ENCODE measurements around the gene BMP7.

DNA sequence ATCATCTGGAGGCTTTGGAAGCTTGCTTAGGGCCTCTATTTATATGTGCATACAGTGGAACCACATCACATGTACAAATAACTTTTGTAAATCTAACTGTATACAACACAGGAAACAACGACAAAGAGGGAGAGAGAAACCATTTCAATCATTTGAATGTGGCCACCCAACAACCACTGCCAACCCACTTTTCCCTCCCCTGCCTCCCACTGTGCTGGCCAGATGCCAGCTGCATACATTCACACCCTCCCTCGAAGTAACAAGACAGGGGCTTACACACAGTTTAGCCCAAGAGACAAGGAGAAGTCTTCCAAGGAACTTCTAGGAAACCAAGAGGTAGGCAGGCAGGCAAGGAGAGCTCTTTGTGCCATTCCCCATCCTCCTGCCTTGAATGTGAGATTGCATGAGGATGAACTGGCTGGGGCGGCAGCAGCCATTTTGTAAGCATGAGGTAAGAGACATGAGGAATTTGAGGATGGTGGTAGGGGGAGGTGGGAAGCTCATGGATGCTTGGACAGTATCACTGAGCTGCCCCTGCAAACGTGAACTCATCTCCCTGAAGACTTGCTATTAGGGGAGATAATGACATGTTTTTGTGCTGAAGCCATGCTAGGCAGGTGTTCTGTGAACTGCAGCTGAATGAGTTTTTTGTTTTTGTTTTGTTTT lies 18.2 kb downstream of the BMP7 start:
- TF ChIP-seq EZH2 (IDR thresholded peaks at IDR 0.05; ENCODE audit: borderline replicate concordance, low read depth, low read length, poor library complexity, severe bottlenecking) (no peak), CTCF (conservative IDR thresholded peaks at IDR 0.05; ENCODE audit: low read depth, low read length) (no peak)

Measured in A673 (cell line).